HepG2 (cell line): ENCODE measurements around the gene TMEFF1. TPM values are rescaled to one million over a fixed set of nuclear protein-coding genes. Genes with fewer than 3 reads are reported as not detected.

Experiments used
- ATAC-seq: fragments of 200-7000 bp; cut with Tn5 transposase; 3 replicates; pipeline ENCODE4 v1.9.1; 2020; ENCODE audit warnings: mild to moderate bottlenecking, moderate library complexity
- BruUV-seq: library from RNA; stranded (reverse); fragments of 400-500 nt; replicated peaks from 2 replicates; lab custom pipeline; 2021; lab: Mats Ljungman, UMichigan
- CTCF ChIA-PET: fragments of 300-600 bp; formaldehyde crosslinking; extraction: SDS; loops from one replicate; lab custom pipeline; 2021; ENCODE audit warnings: low total read pairs, inconsistent platforms, low intra/inter-chr PET ratio; lab: Yijun Ruan, JAX
- POLR2A ChIA-PET: fragments of 350-600 bp; sonication (Branson Sonifier 250); formaldehyde crosslinking; loops from one replicate; lab custom pipeline; 2020; ENCODE audit warnings: antibody characterized with exemption, inconsistent platforms; lab: Yijun Ruan, JAX
- DNase-seq: peaks from one replicate; pipeline ENCODE4 v3.0.0-alpha.2; 2015; ENCODE audit warnings: low spot score
- FAIRE-seq: peaks from 3 replicates; lab custom pipeline; 2011; peaks lifted over from hg19 to GRCh38; lab: Jason Lieb, UNC
- H2AFZ ChIP-seq: one replicate; pipeline ENCODE4 v1.6.1; 2011; ENCODE audit warnings: low read length, inconsistent platforms
- H3K27ac ChIP-seq: fragments of 300-600 bp; 3 replicates; pipeline ENCODE4 v1.8.0; 2011; ENCODE audit warnings: mixed run types, mild to moderate bottlenecking, mixed read lengths, low read length, inconsistent platforms; ENCODE audit not compliant: insufficient read depth; ENCODE audit errors: extremely low read length
- H3K27me3 ChIP-seq, 2 experiments: fragments of 200-600 bp in 1 of 2; 2 replicates in 1 of 2; 3 replicates in 1 of 2; pipeline versions ENCODE4 v1.6.0 to v1.8.0; 2011; ENCODE audit warnings: low read length in 2 of 2, mild to moderate bottlenecking in 2 of 2, moderate library complexity in 2 of 2, inconsistent platforms in 1 of 2; ENCODE audit not compliant: insufficient read depth in 2 of 2, control insufficient read depth in 1 of 2
- H3K36me3 ChIP-seq, 2 experiments: fragments of 200-600 bp in 1 of 2; replicated peaks in 1 of 2; 2 replicates in 1 of 2; 3 replicates in 1 of 2; pipeline versions ENCODE4 v1.5.1 to v1.8.0; 2011; ENCODE audit warnings: low read length in 2 of 2, inconsistent platforms in 1 of 2; ENCODE audit not compliant: insufficient read depth in 2 of 2, control insufficient read depth in 1 of 2
- H3K4me1 ChIP-seq: 2 replicates; pipeline ENCODE4 v1.5.1; 2012; ENCODE audit warnings: low read length, inconsistent platforms; ENCODE audit not compliant: insufficient read depth
- H3K4me2 ChIP-seq: 2 replicates; pipeline ENCODE4 v1.6.0; 2011; ENCODE audit warnings: low read depth, low read length, inconsistent platforms
- H3K4me3 ChIP-seq, 3 experiments: fragments of 200-600 bp in 1 of 3; sonication (generic), shearing (Covaris generic) in 1 of 3; replicated peaks in 1 of 3; 2 replicates each; pipeline ENCODE4 v1.5.1; 2011 to 2016; ENCODE audit warnings: low read length in 3 of 3, inconsistent platforms in 2 of 3, low read depth in 2 of 3, mild to moderate bottlenecking in 2 of 3, control low read depth in 1 of 3, mixed read lengths in 1 of 3; ENCODE audit not compliant: insufficient read depth in 1 of 3
- H3K79me2 ChIP-seq: one replicate; pipeline ENCODE4 v1.6.1; 2011; ENCODE audit warnings: low read length, inconsistent platforms; ENCODE audit not compliant: insufficient read depth
- H3K9ac ChIP-seq: 2 replicates; pipeline ENCODE4 v1.6.0; 2011; ENCODE audit warnings: mild to moderate bottlenecking, low read depth, low read length, inconsistent platforms; ENCODE audit not compliant: insufficient read depth
- H3K9me3 ChIP-seq: 2 replicates; pipeline ENCODE4 v1.5.1; 2012; ENCODE audit warnings: mild to moderate bottlenecking, low read length
- H4K20me1 ChIP-seq: 2 replicates; pipeline ENCODE4 v1.6.0; 2011; ENCODE audit warnings: inconsistent platforms, mild to moderate bottlenecking, low read length, moderate library complexity; ENCODE audit not compliant: insufficient read depth
- SIN3B ChIP-seq: fragments of 150-350 bp; IDR thresholded peaks from 2 replicates; pipeline ENCODE4 v1.6.1; 2014; ENCODE audit warnings: low read length
- ZBTB4 ChIP-seq: sonication (generic); formaldehyde crosslinking; IDR thresholded peaks from 2 replicates; pipeline ENCODE4 v1.4.0; 2020; ENCODE audit warnings: missing genetic modification reagents, mild to moderate bottlenecking, borderline replicate concordance
- ZNF768 ChIP-seq: sonication (generic); formaldehyde crosslinking; IDR thresholded peaks from 2 replicates; pipeline ENCODE4 v1.4.0; 2020; ENCODE audit warnings: missing genetic modification reagents
- WGBS: methylation state at CpG from one replicate; pipeline ENCODE4 v1.1.6; 2017; ENCODE audit warnings: low lambda C conversion rate; 5-methylcytosine and 5-hydroxymethylcytosine counted together
- in situ Hi-C: cut with HindIII; loops from 2 replicates; pipeline ENCODE4 v1.10.0; 2017; ENCODE audit warnings: low pct_unique_long_range_greater_than_20kb; ENCODE audit not compliant: extremely low pct_ligation_motif_present
- intact Hi-C: fragments of 100-400 bp; cut with micrococcal nuclease; formaldehyde crosslinking; loops from one replicate; pipeline ENCODE4 v1.10.0; 2022; ENCODE audit not compliant: unreplicated experiment
- polyA plus RNA-seq, 8 experiments: library from polyadenylated mRNA; depleted of rRNA in 3 of 8; stranded (reverse) in 7 of 8; unstranded in 1 of 8; fragments of >200 nt; fragmentation: Illumina TruSeq in 4 of 8; extraction: Trizol in 4 of 8; gene quantifications; 2 replicates each; pipeline versions ENCODE4 v1.2.1 to v1.2.3, GENCODE V29; 2011 to 2016; ENCODE audit warnings: low read depth in 4 of 8, missing spikeins in 1 of 8, mixed read lengths in 1 of 8; ENCODE audit not compliant: insufficient read depth in 1 of 8
- total RNA-seq, 5 experiments: library from RNA; depleted of rRNA; stranded (reverse); fragments of >200 nt; fragmentation: Illumina TruSeq; extraction: Trizol; gene quantifications; 2 replicates each; pipeline ENCODE4 v1.2.3, GENCODE V29; 2016; ENCODE audit warnings: low read depth in 1 of 5

Gene TMEFF1
- total and polyA plus RNA-seq, 2 of the 13 experiments (the other 11 are each of a cell fraction or from before 2014, with no cell fraction given), result 0.87 to 1.9 TPM

- Histone ChIP-seq H2AFZ (no peak overlapping the region), H4K20me1 (no peaks in the 10 kb centered on the region), H3K36me3 (no peaks in the 10 kb centered on the region), H3K27ac (no peak overlapping the region), H3K4me2 (no peak overlapping the region), H3K9me3 (no peaks in the 10 kb centered on the region), H3K9ac (no peak overlapping the region), H3K4me1 (peaks cover 10% of the 10 kb centered on the region), H3K27me3 (no peaks in the 10 kb centered on the region), H3K79me2 (no peaks in the 10 kb centered on the region), H3K4me3 (no peak overlapping the region)
- ATAC-seq, result no peak
- ChIA-PET POLR2A (no interaction called here), CTCF (no interaction called here)
- no peak for DNase-seq
- BruUV-seq, result no TSS peak
- 86% methylated on average over 1 of the region's 1 CpG for WGBS
- in situ Hi-C loops (no loop called here), intact Hi-C loops (no loop called here)
- TF ChIP-seq SIN3B (no peak), ZBTB4 (no peak), ZNF768 (CRISPR knock-in tag) (peak; percentile 42; the same call in 1 of the 2 replicates)
- no peak for FAIRE-seq
Measured at GRCh38 chr9:100511205-100511604, 38.3 kb downstream of the TMEFF1 start.
